K562 (cell line): ENCODE measurements around the gene SRRM5. TPM values are rescaled to one million over a fixed set of nuclear protein-coding genes. Genes with fewer than 3 reads are reported as not detected.

Experiments
- CHD1 ChIP-seq: fragments of 200-600 bp; sonication (generic); IDR thresholded peaks from one replicate; pipeline ENCODE4 v1.6.1; 2012; ENCODE audit warnings: mild to moderate bottlenecking, moderate library complexity, low read length, inconsistent platforms
- CREM ChIP-seq: IDR thresholded peaks from 2 replicates; pipeline ENCODE4 v1.6.1; 2014; ENCODE audit warnings: antibody characterized with exemption, low read depth
- DIDO1 ChIP-seq: fragments of 450-650 bp; IDR thresholded peaks from 2 replicates; pipeline ENCODE4 v1.6.1; 2016; ENCODE audit warnings: low read depth, missing biosample characterization, missing genetic modification characterization
- FIP1L1 ChIP-seq: fragments of 200-400 bp; formaldehyde crosslinking; IDR thresholded peaks from 2 replicates; pipeline ENCODE4 v1.6.1; 2018; ENCODE audit warnings: mild to moderate bottlenecking, low read depth, low read length; ENCODE audit not compliant: poor library complexity, severe bottlenecking
- GABPA ChIP-seq: fragments of 200-800 bp; sonication (Bioruptor generic); conservative IDR thresholded peaks from 2 replicates; pipeline ENCODE4 v1.6.1; 2016; ENCODE audit warnings: low read depth, missing genetic modification characterization, missing compliant biosample characterization
- HBP1 ChIP-seq: fragments of 450-650 bp; formaldehyde crosslinking; IDR thresholded peaks from 2 replicates; pipeline ENCODE4 v1.4.0; 2022; ENCODE audit warnings: missing genetic modification characterization
- PHF20 ChIP-seq: fragments of 450-650 bp; IDR thresholded peaks from 2 replicates; pipeline ENCODE4 v1.6.1; 2018; ENCODE audit not compliant: partially characterized antibody
- POLR2G ChIP-seq: fragments of 200-400 bp; formaldehyde crosslinking; IDR thresholded peaks from 2 replicates; pipeline ENCODE4 v1.6.1; 2017; ENCODE audit warnings: low read depth, mild to moderate bottlenecking, antibody characterized with exemption, low read length, moderate library complexity
- PURB ChIP-seq: sonication (generic); formaldehyde crosslinking; IDR thresholded peaks from 2 replicates; pipeline ENCODE4 v1.9.0; 2021; ENCODE audit warnings: low read depth, mild to moderate bottlenecking, missing genetic modification reagents
- RBFOX2 ChIP-seq: fragments of 200-400 bp; formaldehyde crosslinking; IDR thresholded peaks from 2 replicates; pipeline ENCODE4 v1.6.1; 2017; ENCODE audit warnings: low read depth, mild to moderate bottlenecking, low read length, moderate library complexity
- RFX1 ChIP-seq: fragments of 450-650 bp; IDR thresholded peaks from 2 replicates; pipeline ENCODE4 v1.6.1; 2016; ENCODE audit warnings: mild to moderate bottlenecking, moderate library complexity
- SNIP1 ChIP-seq: fragments of 450-650 bp; IDR thresholded peaks from 2 replicates; pipeline ENCODE4 v1.7.1; 2017; ENCODE audit warnings: low read depth, mild to moderate bottlenecking
- SRF ChIP-seq, 2 experiments: fragments of 250-450, 450-650 bp in 1 of 2; sonication (Bioruptor Pico) in 1 of 2; sonication (generic) in 1 of 2; formaldehyde crosslinking; IDR thresholded peaks; 2 replicates each; pipeline versions ENCODE4 v1.5.0 to v1.5.1; 2020 to 2022; ENCODE audit warnings: mild to moderate bottlenecking in 1 of 2, missing genetic modification reagents in 1 of 2
- SUPT5H ChIP-seq: fragments of 450-650 bp; IDR thresholded peaks from 2 replicates; pipeline ENCODE4 v1.6.1; 2016
- TFAP4 ChIP-seq: sonication (generic); formaldehyde crosslinking; IDR thresholded peaks from 2 replicates; pipeline ENCODE4 v1.8.0; 2022; ENCODE audit warnings: missing genetic modification reagents, mild to moderate bottlenecking, moderate library complexity, borderline replicate concordance
- THRAP3 ChIP-seq: fragments of 450-650 bp; IDR thresholded peaks from 2 replicates; pipeline ENCODE4 v1.6.1; 2016; ENCODE audit warnings: mild to moderate bottlenecking, inconsistent platforms, borderline replicate concordance
- TRIM28 ChIP-seq: fragments of 450-650 bp; IDR thresholded peaks from 2 replicates; pipeline ENCODE4 v1.6.1; 2017
- ZNF584 ChIP-seq: fragments of 200-800 bp; sonication (Bioruptor generic); IDR thresholded peaks from 2 replicates; pipeline ENCODE4 v1.6.1; 2016; ENCODE audit warnings: low read depth, mild to moderate bottlenecking, missing genetic modification characterization, missing compliant biosample characterization
- ZNF764 ChIP-seq: fragments of 250-450 bp; sonication (Bioruptor Pico); IDR thresholded peaks from 2 replicates; pipeline ENCODE4 v1.4.0; 2020; ENCODE audit warnings: low read depth, mild to moderate bottlenecking, moderate library complexity
- polyA plus RNA-seq, 8 experiments: library from polyadenylated mRNA; depleted of rRNA in 4 of 8; stranded (reverse) in 5 of 8; unstranded in 3 of 8; fragments of >200 nt; fragmentation: Nextera tagmentation in 2 of 8; fragmentation: Illumina TruSeq in 1 of 8; extraction: Ambion mirVana in 2 of 8; extraction: Trizol in 1 of 8; gene quantifications; 2 replicates each; pipeline versions ENCODE4 v1.2.1 to v1.2.3, GENCODE V29; 2011 to 2014; ENCODE audit warnings: inconsistent platforms in 1 of 8, missing spikeins in 1 of 8
- total RNA-seq, 7 experiments: library from RNA; depleted of rRNA in 6 of 7; stranded (reverse); fragments of >200 nt in 6 of 7; fragmentation: Illumina TruSeq in 2 of 7; extraction: Trizol in 2 of 7; gene quantifications; 2 replicates each; pipeline versions ENCODE4 v1.2.1 to v1.2.3, GENCODE V29; 2011 to 2021; ENCODE audit warnings: low replicate concordance in 1 of 7
- TF ChIP-seq, protein P1 (sequence below): fragments of 250-450 bp; sonication (Bioruptor Pico); IDR thresholded peaks from 2 replicates; pipeline ENCODE4 v1.8.0; 2022; ENCODE audit warnings: moderate library complexity, mild to moderate bottlenecking, inconsistent platforms
- TF ChIP-seq, protein P2 (sequence below): fragments of 450-650 bp; formaldehyde crosslinking; IDR thresholded peaks from 2 replicates; pipeline ENCODE4 v1.4.0; 2020; ENCODE audit warnings: mild to moderate bottlenecking, moderate library complexity
- TF ChIP-seq, protein P3 (sequence below): sonication (generic); formaldehyde crosslinking; IDR thresholded peaks from 2 replicates; pipeline ENCODE4 v1.8.0; 2022; ENCODE audit warnings: mild to moderate bottlenecking, missing genetic modification reagents
- TF ChIP-seq, protein P4 (sequence below): fragments of 450-650 bp; formaldehyde crosslinking; IDR thresholded peaks from 2 replicates; pipeline ENCODE4 v1.4.0; 2022; ENCODE audit warnings: mild to moderate bottlenecking, moderate library complexity

SRRM5 gene
- total and polyA plus RNA-seq, 9 of the 15 experiments (the other 6 are each of a cell fraction or from before 2014, with no cell fraction given), result 0.09 to 0.45 (median 0.18) TPM; not detected in 2

DNA sequence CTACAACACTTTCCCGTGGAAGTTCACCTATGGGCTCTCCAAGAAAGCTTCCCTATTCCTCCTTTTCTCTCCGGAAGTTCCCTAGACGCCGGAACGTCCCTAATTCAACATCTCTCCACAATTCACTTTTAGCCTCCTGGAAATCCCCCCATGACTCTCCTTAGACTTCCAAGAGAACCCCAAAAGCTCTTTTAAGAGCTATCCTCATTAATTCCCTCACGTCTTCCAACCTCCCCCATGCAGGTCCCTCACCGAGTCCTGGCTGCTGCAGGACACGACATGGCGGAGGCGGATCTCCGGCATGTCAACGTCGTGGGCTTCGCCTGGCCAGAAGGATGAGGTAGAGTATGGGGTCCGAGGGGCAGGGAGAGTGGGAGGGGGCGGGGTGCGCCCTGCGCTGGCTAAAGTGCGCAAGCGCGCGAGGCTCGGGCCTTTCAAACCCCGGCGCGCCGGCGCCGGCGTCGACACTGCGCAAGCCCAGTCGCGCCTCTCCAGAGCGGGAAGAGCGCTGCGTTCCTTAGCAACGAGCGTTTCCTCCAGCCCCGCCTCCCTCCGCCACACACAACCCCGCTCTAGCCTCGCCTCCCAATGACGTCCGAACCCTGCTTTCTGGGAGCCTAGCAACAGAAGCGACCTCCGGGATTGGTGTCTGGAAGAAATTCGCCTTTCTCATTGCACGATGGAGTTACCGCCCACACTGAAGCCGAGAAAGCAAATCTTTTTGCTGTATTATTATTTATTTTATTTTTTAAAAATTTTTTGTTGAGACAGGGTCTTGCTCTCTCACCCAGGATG is 36.5 kb upstream of the SRRM5 start, which contains the start of the genes PINLYP and XRCC1 (continued):
- TF ChIP-seq HBP1 (CRISPR knock-in tag), result peak; percentile 51; the same call in 1 of the 2 replicates
- TF ChIP-seq FIP1L1, result no peak
- TF ChIP-seq SRF (CRISPR knock-in tag; IDR thresholded peaks at IDR 0.05), result no peak
- TF ChIP-seq, protein P1, sequence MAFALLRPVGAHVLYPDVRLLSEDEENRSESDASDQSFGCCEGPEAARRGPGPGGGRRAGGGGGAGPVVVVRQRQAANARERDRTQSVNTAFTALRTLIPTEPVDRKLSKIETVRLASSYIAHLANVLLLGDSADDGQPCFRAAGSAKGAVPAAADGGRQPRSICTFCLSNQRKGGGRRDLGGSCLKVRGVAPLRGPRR, result peak; percentile 48; the same call in 1 of the 2 replicates
- no peak for TF ChIP-seq SNIP1
- peak; percentile 41; the same call in 1 of the 2 replicates for TF ChIP-seq TFAP4 (CRISPR knock-in tag)
- TF ChIP-seq ZNF764 (CRISPR knock-in tag), result no peak
- TF ChIP-seq, protein P2, sequence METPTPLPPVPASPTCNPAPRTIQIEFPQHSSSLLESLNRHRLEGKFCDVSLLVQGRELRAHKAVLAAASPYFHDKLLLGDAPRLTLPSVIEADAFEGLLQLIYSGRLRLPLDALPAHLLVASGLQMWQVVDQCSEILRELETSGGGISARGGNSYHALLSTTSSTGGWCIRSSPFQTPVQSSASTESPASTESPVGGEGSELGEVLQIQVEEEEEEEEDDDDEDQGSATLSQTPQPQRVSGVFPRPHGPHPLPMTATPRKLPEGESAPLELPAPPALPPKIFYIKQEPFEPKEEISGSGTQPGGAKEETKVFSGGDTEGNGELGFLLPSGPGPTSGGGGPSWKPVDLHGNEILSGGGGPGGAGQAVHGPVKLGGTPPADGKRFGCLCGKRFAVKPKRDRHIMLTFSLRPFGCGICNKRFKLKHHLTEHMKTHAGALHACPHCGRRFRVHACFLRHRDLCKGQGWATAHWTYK (CRISPR knock-in tag), result peak; percentile 42; the same call in 1 of the 2 replicates
- peak; percentile 71 for TF ChIP-seq RBFOX2
- peak; percentile 76 for TF ChIP-seq POLR2G
- TF ChIP-seq, protein P3, sequence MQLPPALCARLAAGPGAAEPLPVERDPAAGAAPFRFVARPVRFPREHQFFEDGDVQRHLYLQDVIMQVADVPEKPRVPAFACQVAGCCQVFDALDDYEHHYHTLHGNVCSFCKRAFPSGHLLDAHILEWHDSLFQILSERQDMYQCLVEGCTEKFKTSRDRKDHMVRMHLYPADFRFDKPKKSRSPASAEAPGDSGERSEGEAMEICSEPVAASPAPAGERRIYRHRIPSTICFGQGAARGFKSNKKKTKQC, result peak; percentile 71; the same call in 1 of the 2 replicates
- TF ChIP-seq RFX1, result peak; percentile 97
- TF ChIP-seq PHF20, result peak; percentile 86
- TF ChIP-seq, protein P4, sequence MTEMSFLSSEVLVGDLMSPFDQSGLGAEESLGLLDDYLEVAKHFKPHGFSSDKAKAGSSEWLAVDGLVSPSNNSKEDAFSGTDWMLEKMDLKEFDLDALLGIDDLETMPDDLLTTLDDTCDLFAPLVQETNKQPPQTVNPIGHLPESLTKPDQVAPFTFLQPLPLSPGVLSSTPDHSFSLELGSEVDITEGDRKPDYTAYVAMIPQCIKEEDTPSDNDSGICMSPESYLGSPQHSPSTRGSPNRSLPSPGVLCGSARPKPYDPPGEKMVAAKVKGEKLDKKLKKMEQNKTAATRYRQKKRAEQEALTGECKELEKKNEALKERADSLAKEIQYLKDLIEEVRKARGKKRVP (CRISPR knock-in tag), result no peak
- no peak for TF ChIP-seq DIDO1 (tag)
- TF ChIP-seq PURB, result no peak
- peak; percentile 76 for TF ChIP-seq SUPT5H
- TF ChIP-seq THRAP3, result no peak
- 0 out of 2 replicates have a peak, but pooled peaks have one; percentile 24 for TF ChIP-seq GABPA (tag)
- TF ChIP-seq TRIM28, result no peak
- TF ChIP-seq CREM, result peak; percentile 96
- TF ChIP-seq CHD1, result no peak
- no peak for TF ChIP-seq ZNF584 (CRISPR knock-in tag)
